IMR-90 (cell line): ENCODE results near the gene TMEM50B.

ENCODE experiments used
- POLR2A ChIP-seq: IDR thresholded peaks from 2 replicates; pipeline ENCODE4 v1.6.1; 2012; ENCODE audit warnings: mild to moderate bottlenecking, low read depth, low read length
- TF ChIP-seq, protein P1 (sequence below): conservative IDR thresholded peaks from 2 replicates; pipeline ENCODE4 v1.5.1; 2012; ENCODE audit warnings: mild to moderate bottlenecking, low read depth, low read length, improper control_type of control experiment

DNA sequence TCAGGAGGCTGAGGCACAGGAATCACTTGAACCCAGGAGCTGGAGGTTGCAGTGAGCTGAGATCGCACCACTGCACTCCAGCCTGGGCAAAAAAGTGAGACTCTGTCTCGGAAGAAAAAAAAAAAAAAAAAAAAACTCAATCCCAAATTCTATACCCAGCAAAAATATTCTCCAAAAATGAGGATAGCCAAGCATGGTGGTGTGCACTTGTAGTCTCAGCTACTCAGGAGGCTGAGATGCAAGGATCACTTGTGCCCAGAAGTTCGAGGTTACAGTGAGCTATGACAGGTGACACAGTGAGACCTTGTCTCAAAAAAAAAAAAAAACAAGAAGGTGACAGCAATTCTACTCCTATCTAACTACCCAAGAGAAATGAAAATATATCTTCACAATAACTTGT lies 6.4 kb downstream of the TMEM50B start:
- TF ChIP-seq, protein P1, sequence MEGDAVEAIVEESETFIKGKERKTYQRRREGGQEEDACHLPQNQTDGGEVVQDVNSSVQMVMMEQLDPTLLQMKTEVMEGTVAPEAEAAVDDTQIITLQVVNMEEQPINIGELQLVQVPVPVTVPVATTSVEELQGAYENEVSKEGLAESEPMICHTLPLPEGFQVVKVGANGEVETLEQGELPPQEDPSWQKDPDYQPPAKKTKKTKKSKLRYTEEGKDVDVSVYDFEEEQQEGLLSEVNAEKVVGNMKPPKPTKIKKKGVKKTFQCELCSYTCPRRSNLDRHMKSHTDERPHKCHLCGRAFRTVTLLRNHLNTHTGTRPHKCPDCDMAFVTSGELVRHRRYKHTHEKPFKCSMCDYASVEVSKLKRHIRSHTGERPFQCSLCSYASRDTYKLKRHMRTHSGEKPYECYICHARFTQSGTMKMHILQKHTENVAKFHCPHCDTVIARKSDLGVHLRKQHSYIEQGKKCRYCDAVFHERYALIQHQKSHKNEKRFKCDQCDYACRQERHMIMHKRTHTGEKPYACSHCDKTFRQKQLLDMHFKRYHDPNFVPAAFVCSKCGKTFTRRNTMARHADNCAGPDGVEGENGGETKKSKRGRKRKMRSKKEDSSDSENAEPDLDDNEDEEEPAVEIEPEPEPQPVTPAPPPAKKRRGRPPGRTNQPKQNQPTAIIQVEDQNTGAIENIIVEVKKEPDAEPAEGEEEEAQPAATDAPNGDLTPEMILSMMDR, result no peak
- no peak for TF ChIP-seq POLR2A
